ENCODE data around the gene GALNT2.
A peak's percentile ranks its signal among the peaks of the same experiment; 100 is the strongest.

The GALNT2 gene

DNA sequence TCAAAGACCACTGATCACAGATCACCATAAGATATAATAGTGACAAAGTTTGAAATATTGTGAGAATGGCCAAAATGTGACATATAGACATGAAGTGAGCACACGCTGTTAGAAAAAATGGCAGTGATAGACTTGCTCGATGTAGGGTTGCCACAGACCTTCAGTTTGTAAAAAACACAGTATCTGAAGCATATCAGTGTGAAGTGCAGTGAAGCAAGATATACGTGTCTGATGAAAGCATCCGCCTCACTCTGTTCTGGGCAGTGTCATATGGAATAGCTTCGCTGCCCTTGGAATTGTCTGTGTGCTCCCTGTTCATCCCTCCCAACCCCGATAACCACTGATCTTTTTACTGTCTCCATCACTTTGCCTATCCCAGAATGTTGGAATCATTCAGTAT is 50.7 kb downstream of the GALNT2 start:
- DNase-seq = no peak

DNA sequence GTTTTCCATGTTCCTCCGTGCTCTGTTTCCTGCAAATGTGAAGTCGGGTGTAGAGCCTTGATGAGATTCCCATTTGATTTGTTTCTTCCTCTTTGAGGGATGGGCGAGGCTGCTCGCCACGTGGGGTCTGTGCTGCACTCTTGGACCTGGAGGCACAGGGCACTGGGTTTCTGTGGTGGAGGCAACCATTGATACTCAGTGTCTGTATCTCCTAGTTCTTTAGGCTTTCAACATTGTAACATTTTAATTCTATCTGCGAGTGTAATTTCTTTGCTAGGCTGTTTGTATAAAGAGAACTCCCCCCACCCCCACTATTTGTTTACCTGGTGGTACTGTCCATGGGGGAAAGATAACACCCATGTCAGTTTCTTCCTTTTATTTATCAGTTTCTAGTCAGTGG is 52.3 kb downstream of the GALNT2 start:
- no peak for DNase-seq

DNA sequence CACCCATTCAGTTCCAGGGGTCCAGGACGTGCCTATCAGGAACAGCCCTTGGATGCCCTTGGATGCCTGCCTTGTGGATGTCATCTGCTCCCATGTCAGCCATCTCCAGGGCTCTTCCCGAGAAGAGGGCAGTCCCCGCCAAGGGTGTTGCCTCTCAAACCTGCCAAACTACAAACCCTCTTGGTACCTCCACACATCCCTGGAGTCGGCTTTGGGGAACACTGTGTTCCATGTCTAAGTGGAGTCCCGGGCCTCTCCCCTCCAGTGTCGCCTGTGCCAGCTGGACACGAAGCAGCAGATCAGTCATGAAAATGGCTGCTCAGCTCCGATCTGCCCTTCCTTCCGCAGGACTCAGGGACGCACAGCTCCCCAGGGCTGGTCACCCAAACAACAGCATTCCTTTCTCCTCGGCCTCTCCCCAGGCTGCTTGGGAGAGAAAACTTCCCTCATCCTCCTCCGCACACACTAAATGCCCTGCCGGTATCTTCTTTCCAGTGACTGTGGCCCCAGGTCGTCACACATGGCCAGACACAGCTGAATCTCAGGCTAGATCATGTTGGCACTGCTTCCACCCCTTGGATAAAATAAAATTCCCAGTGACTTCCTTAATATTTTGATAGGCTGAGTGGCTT is 53.4 kb downstream of the GALNT2 start:
- DNase-seq = peak; percentile 84

DNA sequence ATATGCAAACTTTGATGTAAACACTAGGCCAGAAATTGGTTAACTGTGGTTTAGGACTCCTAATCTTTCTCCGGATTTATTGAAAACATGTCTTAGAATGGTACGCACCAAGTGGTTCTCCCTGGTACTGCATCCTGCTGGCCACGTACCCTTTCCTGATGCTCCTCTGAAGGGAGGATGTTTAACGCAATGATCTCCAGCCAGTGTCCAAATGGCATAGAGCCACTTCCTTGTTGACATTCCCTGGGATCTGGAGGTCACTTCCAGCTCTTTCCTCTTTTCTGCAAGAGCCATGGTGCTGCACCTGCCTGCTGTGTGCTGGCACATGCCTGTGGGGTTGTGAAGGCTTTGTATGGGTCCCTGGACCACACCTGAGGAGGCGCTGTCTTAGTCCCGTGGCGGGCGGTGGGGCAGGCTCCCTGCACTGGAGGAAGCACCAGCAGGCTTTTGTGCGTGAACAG is 53.9 kb downstream of the GALNT2 start:
- no peak for DNase-seq

DNA sequence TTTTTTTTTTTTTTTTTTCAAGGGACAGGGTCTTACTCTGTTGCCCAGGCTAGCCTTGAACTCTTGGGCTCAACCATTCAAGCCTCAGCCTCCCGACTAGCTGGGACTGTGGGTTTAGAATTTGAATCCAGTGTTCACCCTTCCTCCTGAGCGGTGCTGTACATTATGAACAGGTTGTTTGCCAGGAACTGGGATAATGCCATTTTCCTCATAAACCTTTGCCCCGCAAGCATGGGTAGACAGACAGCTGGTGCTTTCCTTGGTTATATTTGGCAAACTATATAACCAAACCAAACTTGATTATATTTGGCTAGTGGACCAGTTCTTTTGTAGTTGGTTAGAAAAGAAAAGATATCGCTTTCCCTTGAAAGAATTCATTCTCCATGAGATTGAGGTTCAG is 54.9 kb downstream of the GALNT2 start:
- DNase-seq = no peak

DNA sequence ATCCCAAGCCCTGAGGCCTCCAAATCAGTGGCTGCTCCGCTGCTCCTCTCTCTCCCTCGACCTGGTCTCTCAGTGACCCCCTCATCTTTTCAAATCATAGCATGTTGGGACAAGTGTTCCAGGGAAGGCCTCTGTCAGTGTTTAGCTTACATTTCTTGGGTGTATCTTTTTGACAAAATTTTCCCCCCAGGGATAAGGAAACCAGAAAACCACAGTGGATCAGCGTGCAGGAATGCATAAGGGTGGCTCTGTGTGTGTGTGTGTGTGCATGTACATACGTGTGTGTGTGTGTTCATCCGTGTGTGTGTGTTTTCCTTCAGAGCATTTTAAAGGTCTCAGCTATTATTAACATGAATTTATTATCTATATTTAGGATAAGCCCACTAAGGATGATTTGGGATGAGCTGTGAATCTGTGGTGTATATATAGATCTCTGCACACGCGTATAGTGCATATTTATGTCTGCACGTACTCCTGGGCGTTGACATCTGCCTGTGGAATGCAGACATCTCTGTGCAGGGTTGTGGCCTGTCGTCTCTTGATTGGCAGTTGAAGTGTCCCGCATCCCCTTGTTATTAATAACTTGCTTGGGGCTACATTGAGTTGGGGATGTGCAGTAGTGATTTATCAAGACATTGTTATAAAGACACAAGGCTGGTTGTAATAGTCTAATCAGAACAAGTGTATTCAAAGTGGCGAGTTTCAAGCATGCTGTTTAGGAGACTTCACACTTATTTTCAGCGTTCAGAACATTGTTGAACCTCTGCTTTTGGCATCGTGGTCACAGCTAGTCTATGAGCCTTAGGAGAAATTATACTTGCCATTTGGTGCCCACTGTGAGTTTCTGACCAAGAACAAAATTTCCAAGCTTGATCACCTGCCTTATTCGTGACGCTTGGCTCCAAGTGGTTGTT is 55.6 kb downstream of the GALNT2 start:
- DNase-seq = no peak

DNA sequence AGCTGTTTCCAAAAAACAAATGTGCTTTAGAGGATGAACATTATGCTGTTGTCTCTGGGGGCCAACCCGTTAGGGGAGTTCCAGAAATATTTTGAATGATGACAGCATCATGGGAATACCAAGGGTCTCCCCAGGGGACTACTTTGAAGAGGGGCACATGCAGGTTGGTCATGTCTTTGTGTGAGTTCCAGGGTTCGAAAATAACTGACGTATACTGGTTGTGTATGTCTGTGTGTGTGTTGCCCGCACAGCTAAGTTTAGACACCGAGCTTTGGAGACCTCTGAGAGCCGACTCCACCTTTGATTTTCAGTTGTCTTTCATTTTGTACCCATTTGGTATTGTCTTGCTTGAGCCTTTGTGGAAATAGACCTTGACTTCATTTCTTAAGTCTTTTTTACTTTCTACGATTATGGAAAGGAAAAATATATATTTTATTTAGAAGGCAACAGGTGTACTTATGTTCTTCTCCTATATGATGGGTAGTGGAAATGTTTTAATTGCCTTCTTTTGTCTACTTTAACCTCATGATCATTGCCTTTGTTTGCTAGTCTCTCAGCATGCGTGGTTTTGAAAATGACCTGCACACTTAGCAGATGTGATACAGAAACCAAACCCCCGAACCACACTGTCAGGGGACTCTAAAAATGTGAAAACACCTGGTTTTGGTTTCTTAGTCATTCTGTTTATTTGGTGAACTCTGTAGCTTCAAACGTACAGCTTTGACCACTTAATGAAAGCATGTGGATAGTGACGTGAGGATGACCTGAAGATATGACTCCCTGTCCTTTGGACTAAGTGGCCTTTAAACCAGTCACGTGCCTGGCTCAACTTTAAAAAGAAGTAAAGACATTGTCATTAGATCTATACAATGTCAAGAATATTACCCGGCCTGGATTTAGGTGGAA is 56.5 kb downstream of the GALNT2 start:
- DNase-seq = no peak

DNA sequence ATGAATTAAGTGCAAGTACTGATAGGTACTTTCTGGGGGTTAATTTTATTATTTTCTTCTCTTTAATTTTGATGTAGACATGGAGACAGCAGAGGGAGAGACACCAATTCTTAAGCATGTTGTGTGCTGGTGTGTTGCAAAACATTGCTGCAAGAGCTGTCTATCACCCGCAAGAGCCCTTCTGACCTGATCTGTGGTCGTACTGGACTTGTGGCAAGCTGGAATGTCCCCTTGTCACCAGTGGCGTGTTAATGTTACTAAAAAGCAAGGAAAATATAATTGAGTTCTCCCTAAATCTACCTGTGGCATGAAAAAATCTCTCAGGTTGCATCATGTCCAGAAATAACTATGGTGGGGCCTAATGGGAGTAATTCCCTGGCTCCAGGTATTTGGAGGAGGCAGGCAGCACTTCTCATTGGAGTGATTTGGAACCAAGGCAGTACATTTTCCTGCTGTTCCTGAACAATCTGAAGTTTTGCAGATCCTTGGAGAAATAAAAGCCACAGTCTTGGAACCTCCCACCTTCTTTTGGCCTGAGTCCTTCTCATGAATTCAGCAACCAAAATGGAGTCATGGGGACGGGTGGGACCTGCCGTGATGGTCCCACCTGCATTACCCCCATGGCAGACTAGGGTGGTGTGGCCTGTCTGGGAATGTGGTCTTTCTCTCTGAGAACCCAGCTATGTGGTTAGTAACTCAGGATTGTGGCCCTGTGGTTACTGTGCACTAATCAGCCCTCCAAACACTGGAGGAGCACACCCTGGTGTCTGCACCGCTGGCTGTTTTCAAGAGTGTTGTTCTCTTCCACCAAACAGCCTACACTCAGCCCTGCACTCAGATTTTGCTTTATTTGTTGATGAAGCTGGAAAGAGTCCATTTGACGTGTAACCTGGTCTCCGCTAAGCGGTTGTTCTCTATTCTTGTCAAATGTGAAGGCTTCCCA is 57.4 kb downstream of the GALNT2 start:
- DNase-seq = no peak

DNA sequence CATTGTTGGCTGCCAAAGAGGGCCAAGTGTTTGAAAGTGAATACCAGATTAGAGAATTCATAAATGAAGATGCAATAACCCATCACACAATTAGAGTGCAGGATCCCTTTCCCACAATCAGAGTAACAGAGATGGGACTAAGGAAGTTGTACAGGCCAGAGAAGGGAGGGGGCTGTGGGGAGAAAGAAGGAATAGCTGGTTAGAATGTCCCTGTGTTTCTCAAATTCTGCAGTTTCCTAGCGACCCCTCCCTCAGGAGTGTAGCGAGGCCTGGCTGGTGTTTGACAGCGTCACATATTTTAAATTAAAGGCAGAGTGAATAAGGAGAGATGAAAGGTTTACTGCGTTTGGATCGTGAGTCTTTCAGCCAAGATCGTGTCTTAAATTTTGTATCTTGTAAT is 58.1 kb downstream of the GALNT2 start:
- no peak for DNase-seq

DNA sequence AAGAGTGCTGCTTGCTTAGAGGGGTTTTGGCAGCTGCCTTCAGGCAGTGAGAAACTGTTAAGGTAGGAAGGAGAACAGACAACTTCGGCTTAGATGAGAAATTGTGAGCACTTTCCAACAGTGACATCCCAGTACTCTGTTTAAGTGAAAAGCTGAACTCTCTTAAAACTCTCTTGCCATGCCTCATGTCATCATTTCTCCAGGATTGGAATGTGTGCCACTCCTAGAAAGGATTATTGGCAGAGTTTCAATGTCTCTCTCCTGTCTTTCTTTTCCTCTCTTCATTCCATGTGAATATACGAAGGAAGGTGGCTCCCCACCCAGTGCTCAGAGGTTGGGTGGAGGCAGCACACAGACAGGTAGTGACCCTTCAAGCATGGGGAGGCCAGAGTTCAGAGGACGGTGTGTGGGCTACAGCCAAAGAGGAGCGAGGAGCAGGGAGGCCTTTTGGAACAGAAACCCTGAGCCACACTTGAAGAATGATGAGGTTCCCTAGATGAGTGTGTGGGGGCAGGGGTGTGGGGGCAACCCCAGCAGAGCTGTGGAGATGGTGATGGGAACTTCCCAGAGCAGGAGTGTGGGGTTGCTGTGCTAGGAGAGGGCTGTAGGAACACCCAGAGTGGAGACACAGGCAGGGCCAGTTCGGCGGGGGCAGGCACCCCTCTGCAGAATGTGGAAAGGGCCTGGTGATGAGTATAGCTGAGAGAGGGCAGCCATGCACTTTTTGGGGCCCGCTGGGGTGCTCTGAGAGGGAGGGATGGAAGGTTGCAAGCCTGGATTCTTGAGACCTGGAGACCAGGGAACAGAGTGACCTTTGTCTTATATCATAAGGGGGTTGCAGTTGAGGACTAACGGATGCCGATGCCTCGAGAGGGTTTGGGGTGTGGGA is 58.8 kb downstream of the GALNT2 start:
- DNase-seq = no peak

DNA sequence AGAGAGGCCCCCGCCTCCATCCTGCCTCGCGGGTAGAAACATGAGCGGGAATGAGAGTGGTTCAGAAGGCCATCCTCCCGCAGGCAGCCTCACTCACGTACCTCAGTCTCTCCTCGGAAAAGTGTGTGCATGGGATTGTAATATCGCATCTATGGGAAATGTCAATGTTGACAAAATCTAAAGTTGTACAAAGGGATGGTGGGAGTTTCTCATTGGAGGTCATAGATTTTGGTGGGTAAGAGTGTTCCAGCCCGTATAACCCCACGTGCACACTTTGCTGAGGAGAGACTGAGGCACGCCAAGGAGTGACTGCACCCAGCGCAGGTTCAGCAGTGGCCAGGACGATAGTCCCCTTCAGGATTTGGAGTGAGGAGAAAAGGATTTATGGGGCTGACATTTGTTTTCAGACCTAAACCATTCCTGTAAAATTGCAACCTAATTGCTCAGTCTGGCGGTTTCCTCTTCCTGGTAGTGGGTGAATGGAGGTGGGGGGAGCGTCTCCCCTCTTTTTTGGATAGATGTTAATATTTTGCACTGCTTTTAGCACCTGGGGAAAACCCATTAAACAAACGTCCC is 59.6 kb downstream of the GALNT2 start:
- no peak for DNase-seq

DNA sequence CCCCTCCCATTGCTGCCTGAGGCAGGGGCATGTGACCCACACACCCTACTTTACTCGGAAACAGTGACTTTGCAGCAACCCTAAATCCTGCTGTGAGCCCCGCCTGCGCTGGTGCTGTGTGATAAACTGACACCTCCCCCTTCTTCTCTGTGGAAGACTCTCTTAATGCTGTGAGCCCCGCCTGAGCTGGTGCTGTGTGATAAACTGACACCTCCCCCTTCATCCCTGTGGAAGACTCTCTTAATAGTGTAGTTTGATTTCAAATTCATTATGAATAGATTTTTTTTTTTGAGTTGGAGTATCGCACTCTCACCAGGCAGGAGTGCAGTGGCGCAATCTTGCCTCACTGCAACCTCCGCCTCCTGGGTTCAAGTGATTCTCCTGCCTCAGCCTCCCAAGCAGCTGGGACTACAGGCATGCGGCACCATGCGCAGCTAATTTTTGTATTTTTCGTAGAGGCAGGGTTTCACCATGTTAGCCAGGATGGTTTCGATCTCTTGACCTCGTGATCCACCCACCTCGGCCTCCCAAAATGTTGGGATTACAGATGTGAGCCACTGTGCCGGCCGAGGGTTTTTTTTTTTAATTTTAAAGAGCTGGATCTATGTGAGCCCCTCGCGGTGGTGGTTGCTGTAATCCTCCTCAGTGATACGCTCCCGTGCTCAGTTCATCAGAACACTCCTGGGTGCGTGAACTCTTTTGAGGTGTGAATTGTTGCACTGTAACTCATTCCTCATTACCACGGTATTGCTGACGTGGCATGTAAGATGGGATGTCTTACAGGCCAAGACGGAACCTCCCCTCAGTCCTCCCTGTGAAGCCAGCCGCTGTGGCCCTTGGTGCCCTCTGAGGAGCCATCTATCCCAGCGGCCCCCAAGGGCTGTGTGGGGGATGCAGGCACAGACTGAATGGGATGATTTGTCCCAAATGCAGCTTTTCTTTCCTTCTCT is 60.3 kb downstream of the GALNT2 start:
- no peak for DNase-seq

DNA sequence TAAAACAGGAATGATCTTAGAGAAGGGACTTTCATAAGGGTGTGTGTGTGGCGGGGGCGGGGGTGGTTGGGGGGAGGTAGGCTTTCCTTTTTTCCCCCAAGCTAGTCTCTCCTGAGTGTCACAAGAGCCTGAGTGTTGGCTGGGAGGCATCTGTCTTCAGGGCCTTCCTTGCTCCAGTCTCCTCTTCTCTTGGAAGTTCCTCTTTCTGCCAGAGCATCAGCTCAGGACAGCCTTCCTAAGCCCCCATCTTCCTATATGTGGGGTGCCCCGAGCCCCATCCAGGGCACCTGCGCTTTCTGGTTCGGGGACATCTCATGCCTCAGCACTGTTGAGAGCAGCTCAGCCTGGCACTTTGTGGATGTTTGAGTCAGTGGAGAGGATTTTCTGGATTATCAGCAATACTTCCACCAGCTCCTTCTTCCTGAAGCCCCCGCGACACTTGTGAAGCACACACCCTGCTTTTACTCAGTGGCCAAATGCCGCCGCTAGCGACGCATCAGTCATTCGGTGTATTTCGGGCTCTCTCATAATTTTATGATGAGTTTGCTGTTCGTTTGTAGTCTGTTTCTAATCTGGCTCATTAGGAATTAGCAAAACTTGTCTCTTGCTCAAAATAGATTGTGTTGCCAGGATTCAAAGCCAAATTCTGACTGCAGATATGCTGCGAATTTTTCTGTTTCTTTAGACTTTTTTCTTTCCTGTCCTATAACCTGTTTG is 61.7 kb downstream of the GALNT2 start:
- DNase-seq = no peak

DNA sequence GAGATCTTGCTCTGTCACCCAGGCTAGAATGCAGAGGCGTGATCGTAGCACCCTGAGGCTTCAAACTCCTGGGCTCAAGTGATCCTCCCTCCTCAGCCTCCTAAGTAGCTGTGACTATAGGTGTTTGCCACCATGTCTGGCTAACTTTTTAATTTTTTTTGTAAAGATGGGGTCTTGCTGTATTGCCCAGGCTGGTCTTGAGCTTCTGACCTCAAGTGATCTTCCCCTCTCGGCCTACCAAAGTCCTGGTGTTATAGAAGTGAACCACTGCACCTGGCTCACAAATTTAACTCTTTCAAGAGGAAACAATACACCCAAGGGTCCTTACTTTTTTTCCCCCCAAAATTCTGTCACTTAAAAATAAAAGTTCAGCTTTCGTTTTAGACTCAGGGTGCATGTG is 62.3 kb downstream of the GALNT2 start:
- no peak for DNase-seq

DNA sequence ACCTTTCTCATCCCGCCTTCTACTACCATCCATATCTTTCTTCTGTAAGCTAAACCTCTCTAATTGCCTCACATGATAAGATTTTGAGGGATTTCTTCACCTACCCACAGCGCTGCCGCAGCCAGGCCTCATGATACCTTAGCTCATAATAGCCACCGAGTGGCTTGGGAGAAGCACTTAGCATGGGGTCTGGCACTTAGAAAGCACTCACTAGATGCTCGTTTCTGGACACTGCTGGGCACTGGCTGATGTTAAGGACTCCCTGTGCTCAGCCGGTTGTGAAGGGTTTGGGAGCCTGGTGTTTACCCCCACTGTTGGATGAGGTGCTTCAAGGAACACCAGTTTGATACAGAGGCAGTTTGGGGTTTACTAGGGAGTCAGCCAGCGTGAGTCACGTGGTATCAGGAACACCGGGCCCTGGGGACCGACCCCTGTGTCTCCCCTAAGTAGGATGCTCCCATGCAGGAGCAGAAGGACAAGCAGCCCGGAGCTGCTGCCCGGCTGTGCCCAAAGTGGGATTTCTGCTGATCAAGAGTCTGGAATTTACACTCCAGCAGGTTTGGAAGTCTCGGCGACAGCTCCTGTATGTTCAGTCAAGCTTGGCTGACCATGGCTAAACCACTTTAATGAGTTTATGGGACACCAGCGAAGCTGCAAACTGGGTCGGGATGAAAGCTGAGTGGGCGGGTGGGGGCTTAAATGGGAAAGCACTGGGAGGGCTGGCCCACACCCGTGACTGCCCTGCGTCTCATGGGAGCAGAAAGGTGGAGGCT is 63.3 kb downstream of the GALNT2 start:
- DNase-seq = peak; percentile 84

DNA sequence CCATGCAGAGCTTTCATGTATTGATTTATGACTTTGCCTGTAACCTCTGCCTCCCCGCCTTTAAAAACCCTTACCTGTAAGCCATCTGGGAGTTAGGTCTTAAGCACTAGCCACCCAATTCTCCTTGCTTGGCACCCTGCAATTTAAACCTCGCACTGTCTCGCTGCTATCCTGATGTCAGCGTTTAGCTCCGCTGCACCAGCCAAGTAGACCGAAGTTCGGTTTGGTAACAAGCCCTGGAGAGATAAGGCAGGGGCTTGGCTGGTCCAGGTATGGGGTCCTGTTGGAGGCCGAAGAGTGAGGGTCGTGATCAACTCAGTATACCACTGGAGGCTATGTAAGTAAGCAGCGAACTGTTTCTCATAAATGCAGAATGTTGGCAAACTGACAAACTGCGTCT is 64.4 kb downstream of the GALNT2 start:
- DNase-seq = no peak

DNA sequence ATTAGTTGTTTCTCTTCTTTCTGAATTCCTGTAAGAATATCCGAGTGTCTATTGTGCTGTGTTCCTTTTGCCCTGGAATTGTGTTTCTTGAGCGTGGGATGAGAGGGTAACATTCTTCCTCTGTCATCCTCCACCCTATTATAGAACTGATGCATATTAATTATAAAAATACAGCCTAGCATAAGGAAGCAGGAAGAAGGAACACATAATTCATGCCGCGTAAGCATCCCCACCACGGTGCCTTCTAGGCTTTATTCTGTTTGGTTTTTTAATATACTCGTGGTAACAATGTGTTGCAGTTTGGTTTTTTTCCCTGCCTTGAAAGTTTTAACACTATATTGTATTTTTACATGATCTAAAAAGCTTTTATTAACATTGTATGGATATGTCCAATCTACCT is 65.7 kb downstream of the GALNT2 start:
- no peak for DNase-seq

DNA sequence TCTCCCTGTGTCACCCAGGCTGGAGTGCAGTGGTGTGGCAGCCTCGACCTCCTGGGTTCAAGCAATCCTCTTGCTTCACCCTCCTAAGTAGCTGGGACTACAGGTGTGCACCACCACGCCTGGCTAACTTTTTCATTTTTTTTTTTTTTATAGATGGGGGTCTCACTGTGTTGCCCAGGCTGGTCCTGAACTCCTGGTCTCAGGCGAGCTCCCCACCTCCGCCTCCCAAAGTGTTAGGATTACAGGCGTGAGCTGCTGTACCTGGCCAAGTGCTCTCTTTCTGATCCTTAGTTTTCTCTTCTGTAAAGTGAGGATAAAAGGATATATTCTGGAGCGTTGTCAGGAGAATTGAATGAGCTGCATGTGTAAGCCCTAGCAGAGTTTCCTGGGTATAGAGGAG is 68.7 kb downstream of the GALNT2 start:
- no peak for DNase-seq
